Forelimb muscle (tissue), 1 donor: ENCODE results near the gene CAPN12. TPM values are rescaled to one million over a fixed set of nuclear protein-coding genes. Genes with fewer than 3 reads are reported as not detected.

Experiments
- polyA plus RNA-seq: library from polyadenylated mRNA; unstranded; fragments of 120-200 nt; gene quantifications from one replicate; pipeline ENCODE4 v1.2.1, GENCODE V29; 2013; ENCODE audit not compliant: insufficient read length

Gene CAPN12
- polyA plus RNA-seq, 1 donor, result 0.92 TPM

Other genes starting within 250 kb of the CAPN12 start
- 13.6 TPM for gene MAP4K1, start 126.5 kb downstream of the CAPN12 start, polyA plus RNA-seq
- 363 TPM for gene EIF3K, start 125.3 kb downstream of the CAPN12 start, polyA plus RNA-seq
- gene ACTN4, start 96.8 kb downstream of the CAPN12 start, polyA plus RNA-seq, result 177 TPM
- 0.42 TPM for gene LGALS7, start 29.0 kb upstream of the CAPN12 start, polyA plus RNA-seq
- not detected for gene LGALS7B, start 44.7 kb upstream of the CAPN12 start, polyA plus RNA-seq
- gene LGALS4, start 68.5 kb upstream of the CAPN12 start, polyA plus RNA-seq, result 0.99 TPM
- gene ECH1, start 87.3 kb upstream of the CAPN12 start, polyA plus RNA-seq, result 118 TPM
- 226 TPM for gene HNRNPL, start 105.5 kb upstream of the CAPN12 start, polyA plus RNA-seq
- gene RINL, start 133.8 kb upstream of the CAPN12 start, polyA plus RNA-seq, result 9.6 TPM
- gene SIRT2, start 155.1 kb upstream of the CAPN12 start, polyA plus RNA-seq, result 104 TPM
- gene NFKBIB, start 155.5 kb upstream of the CAPN12 start, polyA plus RNA-seq, result 9.6 TPM
- 5.9 TPM for gene CCER2, start 167.7 kb upstream of the CAPN12 start, polyA plus RNA-seq
- gene SARS2, start 186.3 kb upstream of the CAPN12 start, polyA plus RNA-seq, result 24.1 TPM
- gene MRPS12, start 186.5 kb upstream of the CAPN12 start, polyA plus RNA-seq, result 18.5 TPM
- 30.9 TPM for gene FBXO17, start 231.3 kb upstream of the CAPN12 start, polyA plus RNA-seq